GM21390 (cell line): ENCODE data around the gene SMARCB1.
"Not testable (repeated sequence)": the region's sequence is repeated elsewhere in the genome, so short reads cannot be mapped to it uniquely, and the experiment has no call there.

Experiments used
- ATAC-seq: cut with Tn5 transposase; IDR thresholded peaks from one replicate; pipeline ENCODE4 v1.9.1; 2021; ENCODE audit not compliant: unreplicated experiment

SMARCB1 gene

DNA sequence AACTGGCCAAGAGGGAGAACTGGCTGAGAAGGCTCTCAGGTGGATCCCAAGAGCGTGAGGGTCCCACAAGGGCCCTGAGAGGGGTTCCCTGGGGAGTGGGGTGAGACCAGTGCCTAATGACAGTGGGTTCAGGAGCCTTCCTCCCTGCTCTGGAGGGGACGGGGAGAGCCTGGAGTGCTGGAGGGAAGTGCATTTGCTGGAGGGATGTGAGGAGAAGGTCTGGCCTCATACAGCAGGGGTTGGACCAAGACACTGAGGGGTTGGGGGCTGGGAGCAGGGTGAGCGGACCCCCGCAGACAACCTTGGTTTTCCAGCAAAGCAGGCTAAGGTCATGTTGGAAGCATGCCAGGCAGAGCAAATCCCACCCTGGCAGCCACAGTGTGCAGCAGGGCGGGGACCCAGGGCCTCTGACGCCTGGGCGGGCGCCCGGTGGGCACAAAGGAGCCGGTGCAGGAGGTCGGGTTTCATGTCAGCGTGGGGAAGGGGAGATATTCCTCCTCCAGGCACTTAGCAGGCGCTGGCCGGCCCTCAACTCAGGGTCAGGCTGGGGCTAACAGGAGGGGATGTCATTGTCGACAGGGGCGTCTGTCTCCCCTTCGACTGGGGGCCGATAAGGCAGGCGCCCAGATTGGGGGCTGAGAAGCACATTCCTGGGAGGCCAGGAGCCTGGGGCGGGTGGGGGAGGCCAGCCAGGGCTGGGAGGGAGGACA lies 55.1 kb downstream of the SMARCB1 start:
- ATAC-seq, result no peak

DNA sequence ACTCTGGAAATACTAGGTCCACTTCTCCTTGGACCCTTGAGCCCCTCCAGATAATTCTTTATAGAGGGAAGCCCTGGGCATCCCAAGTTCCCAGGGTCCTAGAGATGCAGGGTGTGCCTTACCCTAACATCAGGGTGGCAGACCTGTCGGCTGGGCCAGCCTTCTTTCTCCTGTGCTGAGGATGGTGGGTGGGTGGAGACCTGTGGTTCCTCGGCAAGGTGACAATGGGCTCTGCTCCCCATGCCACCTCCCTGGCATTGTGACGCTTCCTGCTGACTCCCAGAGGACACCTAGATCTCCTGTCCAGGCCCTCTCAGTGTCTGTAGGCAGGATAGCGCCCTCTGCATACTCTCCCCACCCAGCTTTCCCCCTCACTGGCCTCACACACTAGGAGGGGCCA lies 55.8 kb downstream of the SMARCB1 start:
- ATAC-seq, result no peak

DNA sequence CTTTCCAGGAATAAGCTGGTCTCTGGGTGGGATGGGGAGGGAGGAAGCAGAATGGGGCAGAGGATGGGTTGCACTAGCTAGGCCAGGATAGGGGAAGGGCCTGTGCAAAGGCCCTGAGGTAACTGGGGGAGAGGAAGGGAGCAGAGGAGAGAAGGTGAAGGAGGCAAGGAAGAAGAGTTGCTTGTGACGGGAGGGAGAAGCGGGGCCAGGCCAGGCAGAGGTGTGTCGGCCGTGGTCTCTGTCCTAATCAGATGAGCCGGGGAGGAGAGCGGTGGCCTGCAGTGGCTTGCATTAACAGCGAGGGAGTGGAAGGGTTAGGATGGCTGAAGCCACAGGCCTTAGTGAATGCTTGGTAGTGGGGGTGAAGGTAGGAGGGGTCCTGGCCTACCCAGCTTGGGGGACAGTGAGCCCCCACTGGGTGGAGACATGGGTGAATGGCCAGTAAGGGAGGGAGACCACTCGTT lies 58.0 kb downstream of the SMARCB1 start:
- no peak for ATAC-seq

DNA sequence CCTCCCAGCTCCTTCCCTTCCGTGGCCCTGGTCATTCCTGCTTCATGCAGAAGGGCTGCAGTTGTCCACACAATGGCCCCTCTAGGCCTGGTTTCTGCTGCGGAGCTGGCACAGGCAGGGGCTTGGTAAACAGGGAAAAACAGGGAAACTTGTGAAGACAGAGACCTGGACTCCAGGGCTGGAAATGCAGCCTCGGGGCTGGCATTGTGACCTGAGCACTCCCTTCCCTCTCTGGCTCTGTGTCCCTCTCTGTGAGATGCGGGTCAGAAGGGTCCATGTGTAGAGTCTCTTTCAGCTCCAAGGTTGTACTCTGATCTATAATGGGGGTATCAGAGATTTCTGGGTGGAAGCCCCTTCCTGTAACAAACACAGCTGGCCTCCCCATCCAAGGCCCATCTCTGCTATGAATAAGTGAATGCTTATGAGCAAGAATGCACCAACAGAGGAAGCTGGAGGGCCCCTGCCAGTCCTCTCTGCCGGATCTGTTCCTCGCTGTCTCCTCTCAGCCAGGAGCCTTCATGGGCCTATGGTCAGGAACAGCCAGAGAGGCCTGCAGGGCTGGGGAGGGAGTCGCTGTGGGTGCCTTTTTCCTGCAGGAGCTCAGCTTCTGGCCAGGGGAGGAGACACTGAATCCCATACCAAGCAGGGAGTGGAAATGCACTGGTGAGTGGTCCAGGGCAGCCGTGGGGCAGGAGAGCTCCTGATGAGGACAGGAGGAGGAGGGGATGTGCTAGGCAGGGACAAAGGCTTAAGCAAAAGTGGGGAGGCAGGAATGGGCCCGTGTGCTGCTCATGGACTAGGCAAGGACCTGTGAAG lies 58.7 kb downstream of the SMARCB1 start:
- no peak for ATAC-seq

DNA sequence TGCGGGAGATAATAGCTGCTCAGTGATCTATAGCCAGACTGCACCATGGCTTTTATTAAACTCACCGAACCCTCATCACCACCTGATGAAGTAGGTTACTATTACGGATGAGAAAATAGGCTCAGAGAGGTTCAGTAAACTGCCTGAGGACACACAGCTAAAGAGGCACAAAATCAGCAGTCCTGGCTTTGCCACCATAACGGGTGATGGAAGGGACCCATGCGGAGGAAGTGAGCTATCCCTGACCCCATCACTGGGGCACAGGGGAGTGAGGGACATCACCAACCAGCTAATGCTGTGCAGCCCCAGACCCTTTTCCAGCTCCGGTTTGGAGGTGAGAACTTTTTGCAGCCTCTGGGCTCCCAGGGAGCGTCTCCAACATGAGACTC lies 59.3 kb downstream of the SMARCB1 start:
- ATAC-seq, result no peak

DNA sequence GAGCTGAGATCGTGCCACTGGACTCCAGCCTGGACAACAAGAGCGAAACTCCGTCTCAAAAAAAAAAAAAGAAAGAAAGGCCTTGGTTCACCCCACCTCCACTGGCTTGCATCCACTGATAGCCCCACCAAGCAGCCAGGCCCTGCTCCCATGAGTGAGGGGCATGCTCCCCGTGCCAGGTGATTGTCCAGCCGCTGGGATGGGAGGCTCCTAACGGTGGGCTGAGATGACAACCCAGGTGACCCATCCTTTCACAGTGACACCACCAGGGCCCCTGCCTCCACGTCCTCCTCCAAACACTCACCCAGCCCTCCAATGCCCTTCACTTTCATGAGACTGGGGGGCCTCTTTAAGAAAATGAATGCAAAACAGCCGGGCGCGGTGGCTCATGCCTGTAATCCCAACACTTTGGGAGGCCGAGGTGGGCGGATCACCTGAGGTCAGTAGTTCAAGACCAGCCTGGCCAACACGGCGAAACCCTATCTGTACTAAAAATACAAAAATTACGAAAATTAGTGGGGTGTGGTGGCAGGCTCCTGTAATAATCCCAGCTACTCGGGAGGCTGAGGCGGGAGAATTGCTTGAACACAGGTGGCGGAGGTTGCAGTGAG lies 60.6 kb downstream of the SMARCB1 start:
- ATAC-seq, result no peak

DNA sequence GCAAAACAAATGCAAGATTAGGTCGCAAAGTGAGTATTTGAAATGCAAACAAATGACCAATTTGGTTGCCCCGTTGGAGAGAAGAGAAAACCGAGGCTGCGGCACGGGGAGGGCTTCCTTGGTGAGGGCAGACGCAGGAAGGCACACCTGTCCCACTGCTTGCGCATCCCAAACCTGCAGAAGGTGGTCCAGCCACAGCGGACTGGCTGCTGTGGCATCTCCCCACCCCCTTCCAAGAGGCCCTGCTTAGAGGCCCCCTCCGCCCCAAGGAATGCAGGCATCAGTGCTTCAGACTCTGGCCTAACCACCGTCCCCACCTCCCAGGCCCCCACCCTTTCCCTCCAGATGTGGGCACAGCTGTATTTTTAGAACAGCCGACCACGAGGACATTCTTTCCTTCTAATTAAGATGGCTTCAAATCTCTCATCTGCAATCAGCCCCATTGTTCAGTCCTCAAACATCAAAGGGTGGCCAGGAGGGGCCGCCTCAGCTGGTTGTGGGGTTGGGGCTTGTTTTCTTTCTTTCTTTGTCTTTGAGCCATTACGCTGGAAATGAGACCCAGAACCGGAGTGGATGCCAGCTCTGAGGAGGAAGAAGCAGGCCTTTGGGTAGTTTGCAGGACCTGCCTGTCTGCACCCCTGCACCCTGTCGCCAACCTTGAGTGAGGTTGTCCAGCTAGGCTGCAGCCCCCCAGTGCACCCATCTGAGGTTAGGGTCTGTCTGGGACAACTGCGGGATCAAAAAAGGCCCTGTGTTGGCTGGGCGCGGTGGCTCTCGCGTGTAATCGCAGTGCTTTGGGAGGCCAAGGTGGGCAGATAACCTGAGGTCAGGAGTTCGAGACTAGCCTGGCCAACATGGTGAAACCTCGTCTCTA lies 61.5 kb downstream of the SMARCB1 start:
- ATAC-seq, result no peak

DNA sequence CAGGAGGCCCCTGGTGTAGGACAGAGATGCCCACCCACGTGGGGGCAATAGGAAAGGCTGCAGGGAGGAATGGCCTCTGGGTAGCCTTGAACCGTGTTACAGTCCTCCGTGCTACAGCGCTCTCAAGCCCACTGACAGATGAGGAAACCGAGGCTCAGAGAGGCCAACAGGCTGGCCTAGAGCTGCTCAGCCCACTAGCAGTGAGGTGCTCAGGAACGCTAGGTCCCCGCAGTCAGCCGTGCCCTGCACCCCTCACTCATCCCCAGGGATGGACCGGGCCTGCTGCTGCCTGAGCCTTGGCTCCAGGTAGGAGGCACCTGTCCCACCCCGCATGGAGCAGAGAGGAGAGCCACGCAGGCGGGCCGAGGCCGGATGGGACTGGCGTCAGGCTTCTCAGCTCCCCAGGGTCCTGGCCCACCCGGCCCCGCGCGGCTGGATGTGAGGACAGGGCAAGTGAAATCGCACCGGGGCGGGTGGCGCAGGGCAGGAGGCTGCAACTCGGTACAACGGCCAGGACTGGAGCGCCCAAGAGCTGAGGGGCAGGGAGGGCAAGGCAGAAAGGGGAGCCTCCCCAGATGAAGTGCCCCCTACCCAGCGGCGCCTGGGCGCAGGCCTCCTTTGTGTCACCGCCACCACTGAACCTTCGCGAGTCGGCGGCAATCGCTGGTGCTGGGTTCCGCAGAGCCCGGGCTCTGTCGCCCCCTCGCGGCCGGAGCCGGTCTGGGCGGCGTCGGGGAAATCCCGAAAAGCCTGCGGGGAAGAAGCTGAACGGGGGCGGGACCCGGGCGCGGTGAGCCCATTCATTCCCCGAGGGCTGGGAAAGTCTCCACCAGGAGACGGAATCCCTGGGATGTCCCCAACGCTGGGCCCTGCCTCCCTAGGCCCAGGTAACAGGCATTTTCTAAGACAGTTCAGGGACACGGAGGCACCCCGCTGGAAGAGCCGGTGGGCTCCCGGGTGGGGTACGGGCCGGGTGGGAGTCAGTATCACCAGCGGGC lies 62.5 kb downstream of the SMARCB1 start:
- no peak for ATAC-seq

DNA sequence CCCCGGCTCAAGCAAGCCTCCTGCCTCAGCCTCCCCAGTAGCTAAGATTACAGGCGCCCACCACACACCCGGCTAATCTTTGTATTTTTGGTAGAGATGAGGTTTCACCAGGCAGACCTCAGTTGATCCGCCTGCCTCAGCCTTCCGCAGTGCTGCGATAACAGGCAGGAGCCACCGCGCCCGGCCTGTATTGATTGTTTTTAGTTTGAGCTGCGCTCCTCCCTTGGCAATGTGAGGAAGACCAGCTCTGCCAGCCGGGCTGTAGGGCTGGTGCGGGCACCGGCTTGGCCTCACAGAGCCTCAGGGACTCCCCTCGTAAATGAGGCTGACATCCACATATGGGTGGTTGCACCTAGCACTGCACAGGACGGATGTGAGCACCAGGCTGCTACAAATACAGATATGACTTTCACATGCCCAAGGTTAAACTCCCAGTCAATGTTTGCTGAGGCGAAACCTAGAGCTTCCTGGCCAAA lies 63.4 kb downstream of the SMARCB1 start:
- peak; percentile 49 for ATAC-seq

DNA sequence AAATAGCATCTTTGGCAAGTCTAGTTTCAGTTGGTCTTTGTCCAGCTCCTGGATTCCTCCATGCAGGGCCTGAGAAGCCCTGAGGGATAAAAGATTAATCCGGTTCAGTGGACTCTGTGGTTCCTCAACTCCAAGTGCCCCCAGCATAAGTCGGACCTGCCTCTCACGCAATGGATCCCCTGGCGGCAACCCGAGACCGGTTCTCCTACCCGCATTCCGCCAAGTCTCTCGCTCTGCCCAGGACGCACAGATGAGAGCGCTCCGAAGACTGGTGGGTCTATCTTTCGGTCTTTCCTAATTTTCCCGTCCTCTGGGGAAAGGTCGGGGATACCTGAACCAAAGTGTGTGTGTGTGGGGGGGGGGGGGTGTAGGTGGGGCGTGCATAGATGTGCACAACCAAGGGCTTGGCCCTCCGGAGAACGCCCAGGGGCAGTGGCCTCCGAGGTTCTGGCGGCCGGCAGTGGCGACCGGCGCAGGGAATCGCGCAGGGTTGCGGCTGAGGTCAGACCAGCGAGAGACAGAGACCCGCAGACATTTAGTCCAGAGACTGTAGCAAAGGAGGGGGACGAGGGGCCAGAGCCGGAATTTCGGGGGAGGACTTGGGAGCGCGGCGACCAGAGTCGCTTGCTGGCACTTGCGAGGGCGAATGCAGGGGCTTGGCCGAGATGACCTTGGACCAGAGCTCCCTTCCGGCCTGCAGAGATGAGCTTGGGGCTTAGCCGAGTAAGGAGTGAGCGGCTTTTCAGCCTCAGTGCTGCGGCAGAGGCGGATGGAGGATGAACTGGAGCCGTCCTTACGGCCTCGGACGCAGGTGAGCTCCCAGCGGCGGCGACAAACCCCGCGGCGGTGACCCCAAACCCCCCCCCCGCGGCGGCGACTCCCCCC lies 70.2 kb downstream of the SMARCB1 start:
- peak; percentile 44 for ATAC-seq

DNA sequence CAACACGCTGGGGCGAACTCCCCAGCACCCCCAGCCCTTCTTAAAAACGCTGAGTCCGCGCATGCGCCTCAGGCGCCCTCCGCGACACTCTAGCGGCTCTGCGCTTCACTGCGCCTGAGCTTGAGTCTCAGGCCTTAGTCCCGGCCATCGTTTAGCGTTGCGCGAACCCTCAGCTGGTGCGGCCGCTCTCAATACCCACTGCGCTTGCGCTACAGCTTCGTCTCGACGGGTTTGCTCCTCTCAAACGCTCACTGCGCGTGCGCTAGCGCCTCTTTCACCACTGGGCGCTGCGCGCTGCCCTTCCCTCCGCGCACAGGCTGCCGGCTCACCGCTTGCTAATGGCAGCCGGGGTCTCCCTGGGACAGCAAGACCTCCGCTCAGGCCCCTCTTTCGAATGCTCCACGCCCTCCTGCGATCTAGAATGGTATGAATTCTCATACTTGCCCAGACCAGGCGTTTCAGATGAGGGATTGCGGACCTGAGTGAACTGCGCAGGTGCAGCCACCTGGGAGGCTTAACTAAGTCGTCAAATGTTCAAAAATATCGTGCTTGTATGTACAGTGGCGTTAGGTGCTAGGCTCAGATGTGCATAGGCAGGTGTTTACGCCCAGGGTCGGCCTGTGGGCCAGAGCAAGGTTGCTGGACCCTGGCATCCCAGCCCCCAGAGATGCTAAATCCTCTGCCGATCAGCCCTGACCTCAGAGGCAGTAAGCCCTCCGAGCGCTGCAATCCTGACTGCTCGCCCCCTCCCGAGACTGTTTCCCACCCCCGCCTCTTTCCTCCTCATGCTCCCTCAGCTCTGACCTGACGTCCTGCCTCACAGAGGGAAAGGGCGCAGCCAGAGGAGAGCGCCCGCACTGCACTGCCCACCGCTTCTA lies 71.1 kb downstream of the SMARCB1 start, which contains the start of gene SLC2A11:
SLC2A11 (plus strand) TSS at position 270 of the 878 bp plus-strand sequence; CDS start at position 395, 125 bp downstream.
- ATAC-seq, result peak; percentile 85

DNA sequence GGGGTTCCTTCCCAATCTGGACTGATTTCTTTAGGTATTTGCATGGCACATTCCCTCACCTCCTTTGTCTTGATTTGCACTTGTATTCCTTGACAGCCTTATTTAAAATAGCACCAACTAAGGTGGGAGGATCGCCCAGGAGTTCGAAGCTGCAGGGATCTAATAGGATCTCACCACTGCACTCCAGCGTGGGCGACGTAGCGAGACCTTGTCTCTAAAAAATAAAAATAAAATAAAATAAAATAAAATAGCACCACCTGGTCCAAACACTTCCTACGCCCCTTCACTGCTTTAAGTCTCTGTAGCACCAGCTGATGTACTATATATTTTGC lies 71.7 kb downstream of the SMARCB1 start:
- no peak for ATAC-seq

DNA sequence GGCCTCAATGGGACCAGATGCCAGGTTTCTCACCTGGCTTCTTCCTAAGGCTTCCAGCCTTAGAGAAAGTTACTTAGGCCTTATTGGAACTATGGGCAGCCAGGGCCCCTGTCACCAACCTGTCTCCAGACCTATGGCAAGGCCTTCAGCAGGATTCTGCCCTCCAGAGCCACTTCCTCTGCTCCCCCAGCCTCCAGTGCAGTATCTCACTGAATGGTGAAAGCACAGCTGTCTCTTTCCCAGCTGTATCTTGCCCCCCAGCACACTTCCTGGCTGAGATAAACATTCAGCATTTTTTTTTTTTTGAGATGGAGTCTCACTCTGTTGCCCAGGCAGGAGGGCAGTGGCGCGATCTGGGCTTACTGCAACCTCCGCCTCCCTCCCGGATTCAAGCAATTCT lies 72.4 kb downstream of the SMARCB1 start:
- ATAC-seq, result no peak

DNA sequence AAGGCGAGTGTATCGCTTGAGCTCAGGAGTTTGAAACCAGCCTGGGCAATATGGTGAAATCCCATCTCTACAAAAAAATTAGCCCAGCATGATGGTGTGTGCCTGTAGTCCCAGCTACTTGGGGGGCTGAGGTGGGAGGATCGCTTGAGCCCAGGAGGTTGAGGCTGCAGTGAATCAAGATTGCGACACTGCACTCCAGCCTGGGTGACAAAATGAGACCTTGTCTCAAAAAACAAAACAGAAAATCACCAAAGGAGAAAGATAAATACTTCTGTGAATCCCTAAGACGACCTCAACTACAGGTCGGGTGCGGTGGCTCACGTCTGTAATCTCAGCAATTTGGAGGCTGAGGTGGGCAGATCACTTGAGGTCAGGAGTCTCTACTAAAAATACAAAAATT lies 73.4 kb downstream of the SMARCB1 start:
- not testable (repeated sequence) for ATAC-seq

DNA sequence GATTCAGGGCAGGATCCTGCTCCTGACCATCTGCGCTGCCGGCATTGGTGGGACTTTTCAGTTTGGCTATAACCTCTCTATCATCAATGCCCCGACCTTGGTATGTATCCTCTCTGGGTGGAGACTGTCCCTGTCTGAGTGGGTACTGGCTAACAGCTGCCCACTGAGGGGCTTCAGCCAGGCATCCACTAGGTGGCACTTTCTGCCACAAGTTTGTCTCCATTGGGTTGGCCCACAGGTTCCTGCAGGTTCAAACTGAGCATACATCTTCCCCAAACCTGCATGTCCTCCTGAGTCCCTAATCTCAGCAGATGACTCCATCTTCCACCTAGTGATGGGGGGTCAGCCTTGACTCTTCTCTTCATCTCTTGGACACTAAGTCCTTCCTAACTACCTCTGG lies 75.3 kb downstream of the SMARCB1 start:
- no peak for ATAC-seq

DNA sequence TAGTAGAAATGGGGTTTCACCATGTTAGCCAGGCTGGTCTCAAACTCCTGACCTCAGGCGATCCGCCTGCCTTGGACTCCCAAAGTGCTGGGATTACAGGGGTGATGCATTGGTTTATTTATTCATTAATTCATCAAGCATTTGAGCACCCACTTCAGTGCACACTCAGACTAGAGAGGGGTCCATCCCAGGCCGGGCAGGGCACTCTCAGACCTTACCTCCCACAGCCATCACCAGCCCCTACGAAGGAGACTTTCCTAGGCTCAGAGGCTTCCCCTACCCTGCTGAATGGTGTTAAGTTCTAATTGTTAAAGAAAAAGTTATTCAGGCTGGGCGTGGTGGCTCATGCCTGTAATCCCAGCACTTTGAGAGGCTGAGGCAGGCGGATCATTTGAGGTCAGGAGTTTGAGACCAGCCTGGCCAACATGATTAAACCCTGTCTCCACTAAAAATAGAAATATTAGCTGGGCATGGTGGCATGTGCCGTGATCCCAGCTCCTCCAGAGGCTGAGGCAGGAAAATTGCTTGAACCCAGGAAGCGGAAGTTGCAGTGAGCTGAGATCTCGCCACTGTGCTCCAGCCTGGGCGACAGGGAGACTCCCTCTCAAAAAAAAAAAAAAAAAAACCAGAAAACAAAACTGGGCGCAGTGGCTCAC lies 77.9 kb downstream of the SMARCB1 start:
- ATAC-seq, result not testable (repeated sequence)

DNA sequence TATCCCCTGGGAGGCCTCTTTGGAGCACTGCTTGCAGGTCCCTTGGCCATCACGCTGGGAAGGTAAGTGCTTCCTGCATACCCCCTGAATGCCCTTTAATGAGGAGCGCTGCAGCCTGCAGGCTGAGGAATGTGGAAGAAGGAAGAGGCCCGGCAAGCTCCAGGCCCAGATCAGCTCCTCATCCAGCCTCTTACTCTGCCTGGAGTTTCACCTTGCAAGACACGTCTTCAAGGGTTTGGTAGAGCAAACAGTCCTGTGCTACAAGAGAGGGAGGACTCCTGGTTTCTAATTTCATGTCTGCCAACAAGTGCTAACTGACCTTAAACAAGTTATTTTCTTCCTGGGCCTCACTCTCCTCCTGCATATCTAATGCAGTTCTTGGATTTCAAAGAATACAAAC lies 81.8 kb downstream of the SMARCB1 start:
- ATAC-seq, result no peak
